HG03060 (cell line): Measurements from ENCODE around the gene BCL2L1.
"Not testable (repeated sequence)": the region's sequence is repeated elsewhere in the genome, so short reads cannot be mapped to it uniquely, and the experiment has no call there.

Experiments used
- ATAC-seq: cut with Tn5 transposase; IDR thresholded peaks from one replicate; pipeline ENCODE4 v1.9.1; 2021; ENCODE audit warnings: low read depth, moderate number of reproducible peaks; ENCODE audit not compliant: unreplicated experiment

BCL2L1 gene

GRCh38 chr20:31663838-31664695 is 58.6 kb downstream of the BCL2L1 start:
- no peak for ATAC-seq

- ATAC-seq = no peak
Observed at GRCh38 chr20:31663524-31663837, 59.2 kb downstream of the BCL2L1 start.

GRCh38 chr20:31662372-31662854 is 60.3 kb downstream of the BCL2L1 start:
- ATAC-seq = no peak

- ATAC-seq = no peak
Observed at GRCh38 chr20:31661625-31662371, 60.9 kb downstream of the BCL2L1 start.

GRCh38 chr20:31654534-31654933 is 68.1 kb downstream of the BCL2L1 start:
- no peak for ATAC-seq

GRCh38 chr20:31653561-31653960 is 69.1 kb downstream of the BCL2L1 start:
- no peak for ATAC-seq

GRCh38 chr20:31652917-31653396 is 69.7 kb downstream of the BCL2L1 start:
- ATAC-seq = no peak

- ATAC-seq = not testable (repeated sequence)
Observed at GRCh38 chr20:31648104-31648503, 74.6 kb downstream of the BCL2L1 start.

- ATAC-seq = no peak
Observed at GRCh38 chr20:31644701-31645100, 78.0 kb downstream of the BCL2L1 start.

GRCh38 chr20:31643522-31643921 is 79.1 kb downstream of the BCL2L1 start:
- no peak for ATAC-seq

GRCh38 chr20:31642837-31643236 is 79.8 kb downstream of the BCL2L1 start:
- ATAC-seq = no peak

GRCh38 chr20:31641391-31641790 is 81.3 kb downstream of the BCL2L1 start:
- ATAC-seq = no peak

GRCh38 chr20:31640259-31640658 is 82.4 kb downstream of the BCL2L1 start:
- ATAC-seq = no peak

- no peak for ATAC-seq
Observed at GRCh38 chr20:31638816-31639215, 83.9 kb downstream of the BCL2L1 start.

- no peak for ATAC-seq
Observed at GRCh38 chr20:31638317-31638716, 84.4 kb downstream of the BCL2L1 start.

- ATAC-seq = no peak
Observed at GRCh38 chr20:31637660-31638059, 85.0 kb downstream of the BCL2L1 start, which contains the start of gene COX4I2. Gene COX4I2, plus strand, starts transcription at chr20:31637912. Its CDS starts 1,106 bp downstream, at chr20:31639018.

GRCh38 chr20:31633339-31633914 is 89.2 kb downstream of the BCL2L1 start:
- no peak for ATAC-seq

GRCh38 chr20:31632548-31633338 is 89.9 kb downstream of the BCL2L1 start:
- ATAC-seq = no peak

GRCh38 chr20:31630187-31630790 is 92.4 kb downstream of the BCL2L1 start:
- no peak for ATAC-seq

GRCh38 chr20:31628057-31628456 is 94.6 kb downstream of the BCL2L1 start:
- not testable (repeated sequence) for ATAC-seq
